HepG2 (cell line): ENCODE results near the gene TNFSF8. TPM values are rescaled to one million over a fixed set of nuclear protein-coding genes. Genes with fewer than 3 reads are reported as not detected.

ENCODE experiments used
- ATAC-seq: fragments of 200-7000 bp; cut with Tn5 transposase; 3 replicates; pipeline ENCODE4 v1.9.1; 2020; ENCODE audit warnings: mild to moderate bottlenecking, moderate library complexity
- BruUV-seq: library from RNA; stranded (reverse); fragments of 400-500 nt; replicated peaks from 2 replicates; lab custom pipeline; 2021; lab: Mats Ljungman, UMichigan
- CTCF ChIA-PET: fragments of 300-600 bp; formaldehyde crosslinking; extraction: SDS; loops from one replicate; lab custom pipeline; 2021; ENCODE audit warnings: low total read pairs, inconsistent platforms, low intra/inter-chr PET ratio; lab: Yijun Ruan, JAX
- POLR2A ChIA-PET: fragments of 350-600 bp; sonication (Branson Sonifier 250); formaldehyde crosslinking; loops from one replicate; lab custom pipeline; 2020; ENCODE audit warnings: antibody characterized with exemption, inconsistent platforms; lab: Yijun Ruan, JAX
- DNase-seq: peaks from one replicate; pipeline ENCODE4 v3.0.0-alpha.2; 2015; ENCODE audit warnings: low spot score
- FAIRE-seq: peaks from 3 replicates; lab custom pipeline; 2011; peaks lifted over from hg19 to GRCh38; lab: Jason Lieb, UNC
- H2AFZ ChIP-seq: one replicate; pipeline ENCODE4 v1.6.1; 2011; ENCODE audit warnings: low read length, inconsistent platforms
- H3K27ac ChIP-seq: fragments of 300-600 bp; 3 replicates; pipeline ENCODE4 v1.8.0; 2011; ENCODE audit warnings: mixed run types, mild to moderate bottlenecking, mixed read lengths, low read length, inconsistent platforms; ENCODE audit not compliant: insufficient read depth; ENCODE audit errors: extremely low read length
- H3K27me3 ChIP-seq, 2 experiments: fragments of 200-600 bp in 1 of 2; 2 replicates in 1 of 2; 3 replicates in 1 of 2; pipeline versions ENCODE4 v1.6.0 to v1.8.0; 2011; ENCODE audit warnings: low read length in 2 of 2, mild to moderate bottlenecking in 2 of 2, moderate library complexity in 2 of 2, inconsistent platforms in 1 of 2; ENCODE audit not compliant: insufficient read depth in 2 of 2, control insufficient read depth in 1 of 2
- H3K36me3 ChIP-seq, 2 experiments: fragments of 200-600 bp in 1 of 2; replicated peaks in 1 of 2; 2 replicates in 1 of 2; 3 replicates in 1 of 2; pipeline versions ENCODE4 v1.5.1 to v1.8.0; 2011; ENCODE audit warnings: low read length in 2 of 2, inconsistent platforms in 1 of 2; ENCODE audit not compliant: insufficient read depth in 2 of 2, control insufficient read depth in 1 of 2
- H3K4me1 ChIP-seq: 2 replicates; pipeline ENCODE4 v1.5.1; 2012; ENCODE audit warnings: low read length, inconsistent platforms; ENCODE audit not compliant: insufficient read depth
- H3K4me2 ChIP-seq: 2 replicates; pipeline ENCODE4 v1.6.0; 2011; ENCODE audit warnings: low read depth, low read length, inconsistent platforms
- H3K4me3 ChIP-seq, 3 experiments: fragments of 200-600 bp in 1 of 3; sonication (generic), shearing (Covaris generic) in 1 of 3; replicated peaks in 1 of 3; 2 replicates each; pipeline ENCODE4 v1.5.1; 2011 to 2016; ENCODE audit warnings: low read length in 3 of 3, inconsistent platforms in 2 of 3, low read depth in 2 of 3, mild to moderate bottlenecking in 2 of 3, control low read depth in 1 of 3, mixed read lengths in 1 of 3; ENCODE audit not compliant: insufficient read depth in 1 of 3
- H3K79me2 ChIP-seq: one replicate; pipeline ENCODE4 v1.6.1; 2011; ENCODE audit warnings: low read length, inconsistent platforms; ENCODE audit not compliant: insufficient read depth
- H3K9ac ChIP-seq: 2 replicates; pipeline ENCODE4 v1.6.0; 2011; ENCODE audit warnings: mild to moderate bottlenecking, low read depth, low read length, inconsistent platforms; ENCODE audit not compliant: insufficient read depth
- H3K9me3 ChIP-seq: 2 replicates; pipeline ENCODE4 v1.5.1; 2012; ENCODE audit warnings: mild to moderate bottlenecking, low read length
- H4K20me1 ChIP-seq: 2 replicates; pipeline ENCODE4 v1.6.0; 2011; ENCODE audit warnings: inconsistent platforms, mild to moderate bottlenecking, low read length, moderate library complexity; ENCODE audit not compliant: insufficient read depth
- CAMTA2 ChIP-seq: sonication (generic); formaldehyde crosslinking; IDR thresholded peaks from 2 replicates; pipeline ENCODE4 v1.4.0; 2020; ENCODE audit warnings: mild to moderate bottlenecking, missing genetic modification reagents, borderline replicate concordance
- CHD4 ChIP-seq: fragments of 200-600 bp; sonication (generic); IDR thresholded peaks from 2 replicates; pipeline ENCODE4 v1.7.0; 2017; ENCODE audit warnings: mild to moderate bottlenecking, low read length, borderline replicate concordance
- EED ChIP-seq: sonication (generic); formaldehyde crosslinking; IDR thresholded peaks from 2 replicates; pipeline ENCODE4 v1.5.0; 2020; ENCODE audit warnings: mild to moderate bottlenecking, missing genetic modification reagents
- HMGXB4 ChIP-seq, 2 experiments: sonication (generic) in 1 of 2; formaldehyde crosslinking in 1 of 2; IDR thresholded peaks; 2 replicates each; pipeline versions ENCODE4 v1.4.0 to v1.6.1; 2018 to 2020; ENCODE audit warnings: missing genetic modification reagents in 2 of 2, borderline replicate concordance in 1 of 2, low read depth in 1 of 2, mild to moderate bottlenecking in 1 of 2, missing biosample characterization in 1 of 2
- MYPOP ChIP-seq: sonication (generic); formaldehyde crosslinking; IDR thresholded peaks from 2 replicates; pipeline ENCODE4 v1.8.1; 2023; ENCODE audit warnings: mild to moderate bottlenecking, moderate library complexity, missing genetic modification reagents
- NFKB2 ChIP-seq: sonication (generic); formaldehyde crosslinking; IDR thresholded peaks from 2 replicates; pipeline ENCODE4 v1.4.0; 2020; ENCODE audit warnings: missing genetic modification reagents, borderline replicate concordance
- PPARG ChIP-seq: conservative IDR thresholded peaks from 2 replicates; pipeline ENCODE4 v1.6.1; 2016; ENCODE audit warnings: missing biosample characterization, missing genetic modification reagents
- ZBTB37 ChIP-seq: sonication (generic); formaldehyde crosslinking; IDR thresholded peaks from 2 replicates; pipeline ENCODE4 v1.4.0; 2020; ENCODE audit warnings: mild to moderate bottlenecking, missing genetic modification reagents
- ZNF256 ChIP-seq: sonication (generic); formaldehyde crosslinking; conservative IDR thresholded peaks from 2 replicates; pipeline ENCODE4 v1.4.0; 2020; ENCODE audit warnings: missing genetic modification reagents
- ZNF260 ChIP-seq: sonication (generic); formaldehyde crosslinking; IDR thresholded peaks from 2 replicates; pipeline ENCODE4 v1.4.0; 2020; ENCODE audit warnings: missing genetic modification reagents, low read depth, mild to moderate bottlenecking, borderline replicate concordance
- ZNF546 ChIP-seq: sonication (generic); formaldehyde crosslinking; conservative IDR thresholded peaks from 2 replicates; pipeline ENCODE4 v1.8.1; 2023; ENCODE audit warnings: mild to moderate bottlenecking, missing genetic modification reagents
- ZNF749 ChIP-seq: sonication (generic); formaldehyde crosslinking; IDR thresholded peaks from 2 replicates; pipeline ENCODE4 v1.8.0; 2022; ENCODE audit warnings: mild to moderate bottlenecking, missing genetic modification reagents, moderate library complexity, borderline replicate concordance
- ZNF788 ChIP-seq: sonication (generic); formaldehyde crosslinking; IDR thresholded peaks from 2 replicates; pipeline ENCODE4 v1.5.0; 2020; ENCODE audit warnings: mild to moderate bottlenecking, missing genetic modification reagents, borderline replicate concordance
- ZNF800 ChIP-seq: sonication (generic); formaldehyde crosslinking; IDR thresholded peaks from 2 replicates; pipeline ENCODE4 v1.4.0; 2020; ENCODE audit warnings: missing genetic modification reagents
- in situ Hi-C: cut with HindIII; loops from 2 replicates; pipeline ENCODE4 v1.10.0; 2017; ENCODE audit warnings: low pct_unique_long_range_greater_than_20kb; ENCODE audit not compliant: extremely low pct_ligation_motif_present
- intact Hi-C: fragments of 100-400 bp; cut with micrococcal nuclease; formaldehyde crosslinking; loops from one replicate; pipeline ENCODE4 v1.10.0; 2022; ENCODE audit not compliant: unreplicated experiment
- polyA plus RNA-seq, 8 experiments: library from polyadenylated mRNA; depleted of rRNA in 3 of 8; stranded (reverse) in 7 of 8; unstranded in 1 of 8; fragments of >200 nt; fragmentation: Illumina TruSeq in 4 of 8; extraction: Trizol in 4 of 8; gene quantifications; 2 replicates each; pipeline versions ENCODE4 v1.2.1 to v1.2.3, GENCODE V29; 2011 to 2016; ENCODE audit warnings: low read depth in 4 of 8, missing spikeins in 1 of 8, mixed read lengths in 1 of 8; ENCODE audit not compliant: insufficient read depth in 1 of 8
- total RNA-seq, 5 experiments: library from RNA; depleted of rRNA; stranded (reverse); fragments of >200 nt; fragmentation: Illumina TruSeq; extraction: Trizol; gene quantifications; 2 replicates each; pipeline ENCODE4 v1.2.3, GENCODE V29; 2016; ENCODE audit warnings: low read depth in 1 of 5

The TNFSF8 gene
- total and polyA plus RNA-seq, 2 of the 13 experiments (the other 11 are each of a cell fraction or from before 2014, with no cell fraction given) = not detected

- TF ChIP-seq ZBTB37 (CRISPR knock-in tag) (no peak), CAMTA2 (CRISPR knock-in tag) (no peak), ZNF546 (CRISPR knock-in tag) (no peak), ZNF260 (CRISPR knock-in tag) (no peak), ZNF749 (CRISPR knock-in tag) (no peak)
These were observed 29.2 kb downstream of the TNFSF8 start (continued) for GRCh38 chr9:114900942-114901802.

- Histone ChIP-seq H3K36me3 (no peaks in the 10 kb centered on the region), H3K27ac (no peak overlapping the region), H3K79me2 (no peaks in the 10 kb centered on the region), H3K9ac (no peak overlapping the region), H3K4me2 (no peak overlapping the region), H3K27me3 (no peaks in the 10 kb centered on the region), H3K4me3 (no peak overlapping the region), H2AFZ (no peak overlapping the region), H4K20me1 (no peaks in the 10 kb centered on the region), H3K4me1 (peaks cover 11% of the 10 kb centered on the region), H3K9me3 (no peaks in the 10 kb centered on the region)
- FAIRE-seq (no peak), ATAC-seq (no peak), DNase-seq (no peak)
- ChIA-PET CTCF (no interaction called here), POLR2A (no interaction called here)
- intact Hi-C loops = no loop called here
- in situ Hi-C loops = loop anchor here (25.0 kb wide), 2 partner anchors 488 to 612 kb away; no protein-coding TSS in a partner anchor
- no TSS peak for BruUV-seq
- TF ChIP-seq ZNF788 (CRISPR knock-in tag) (no peak), PPARG (CRISPR knock-in tag) (no peak), EED (no peak), ZNF800 (CRISPR knock-in tag) (no peak), HMGXB4 (CRISPR knock-in tag; IDR thresholded peaks at IDR 0.05; ENCODE audit: borderline replicate concordance in 1 of 2, low read depth in 1 of 2) (no peak), ZNF256 (CRISPR knock-in tag) (no peak), MYPOP (CRISPR knock-in tag) (no peak), CHD4 (no peak), NFKB2 (no peak)
These were observed 30.4 kb downstream of the TNFSF8 start for GRCh38 chr9:114899995-114900394.
